OCI-LY3 (cell line): ENCODE data around the gene PINLYP.
"Not testable (repeated sequence)": the region's sequence is repeated elsewhere in the genome, so short reads cannot be mapped to it uniquely, and the experiment has no call there.

Source experiments
- H2AFZ ChIP-seq: fragments of 200-600, 300-600 bp; shearing (Covaris generic); 2 replicates; pipeline ENCODE4 v1.6.0; 2014; ENCODE audit warnings: antibody characterized with exemption, low read depth, low read length
- H3K27ac ChIP-seq: fragments of 200-600, 300-600 bp; sonication (generic); 2 replicates; pipeline ENCODE4 v1.5.1; 2014; ENCODE audit warnings: mild to moderate bottlenecking, low read length, moderate library complexity, mixed read lengths
- H3K27me3 ChIP-seq: fragments of 200-600, 300-600 bp; sonication (generic); 2 replicates; pipeline ENCODE4 v1.6.1; 2014; ENCODE audit warnings: low read depth, low read length, mixed read lengths
- H3K36me3 ChIP-seq: fragments of 200-600, 300-600 bp; sonication (generic); replicated peaks from 2 replicates; pipeline ENCODE3; 2014; ENCODE audit warnings: low read depth, low read length, mixed read lengths
- H3K4me1 ChIP-seq: fragments of 300-600, 200-600 bp; sonication (generic); 2 replicates; pipeline ENCODE4 v1.6.1; 2014; ENCODE audit warnings: low read length, mixed read lengths
- H3K4me2 ChIP-seq: fragments of 200-600, 300-600 bp; sonication (generic); 2 replicates; pipeline ENCODE4 v1.6.1; 2014; ENCODE audit warnings: low read length, mixed read lengths
- H3K4me3 ChIP-seq: fragments of 300-600, 200-600 bp; sonication (generic); 2 replicates; pipeline ENCODE4 v1.5.1; 2014; ENCODE audit warnings: antibody characterized with exemption, mild to moderate bottlenecking, low read length, moderate library complexity
- H3K79me2 ChIP-seq: fragments of 300-600, 200-600 bp; shearing (Covaris generic); 2 replicates; pipeline ENCODE4 v1.6.1; 2014; ENCODE audit warnings: mild to moderate bottlenecking, low read length, mixed read lengths
- H3K9ac ChIP-seq: fragments of 300-600, 200-600 bp; shearing (Covaris generic); 2 replicates; pipeline ENCODE4 v1.6.0; 2014; ENCODE audit warnings: mild to moderate bottlenecking, low read length, moderate library complexity
- H3K9me3 ChIP-seq: fragments of 200-600, 300-600 bp; shearing (Covaris generic); 2 replicates; pipeline ENCODE4 v1.6.1; 2014; ENCODE audit warnings: low read length, mixed read lengths; ENCODE audit not compliant: insufficient read depth
- H4K20me1 ChIP-seq: fragments of 200-600, 300-600 bp; sonication (generic); 2 replicates; pipeline ENCODE4 v1.6.1; 2016; ENCODE audit warnings: low read length, mixed read lengths; ENCODE audit not compliant: insufficient read depth
- CTCF ChIP-seq: fragments of 200-600, 300-600 bp; sonication (generic); IDR thresholded peaks from 2 replicates; pipeline ENCODE4 v1.5.1; 2014; ENCODE audit warnings: antibody characterized with exemption, low read length, low read depth
- EZH2phosphoT487 ChIP-seq: fragments of 200-600 bp; shearing (Covaris generic); IDR thresholded peaks from 2 replicates; pipeline ENCODE4 v1.6.1; 2018; ENCODE audit warnings: antibody characterized with exemption, mixed run types, low read depth

The PINLYP gene

GRCh38 chr19:43545981-43546380 lies 29.6 kb upstream of the PINLYP start:
- no peaks in the 10 kb centered on the region for H3K27me3 ChIP-seq
- no peaks in the 10 kb centered on the region for H3K9me3 ChIP-seq
- no peak for TF ChIP-seq EZH2phosphoT487
- no peak for TF ChIP-seq CTCF
- H3K27ac ChIP-seq, result no peak overlapping the region
- no peak overlapping the region for H3K4me2 ChIP-seq
- H3K9ac ChIP-seq, result no peak overlapping the region
- no peaks in the 10 kb centered on the region for H3K79me2 ChIP-seq
- H3K36me3 ChIP-seq, result peaks cover 27% of the 10 kb centered on the region
- H4K20me1 ChIP-seq, result no peaks in the 10 kb centered on the region
- no peaks in the 10 kb centered on the region for H3K4me1 ChIP-seq
- no peak overlapping the region for H3K4me3 ChIP-seq
- no peak overlapping the region for H2AFZ ChIP-seq

- H3K4me1 ChIP-seq, result no peaks in the 10 kb centered on the region
- no peak overlapping the region for H3K4me2 ChIP-seq
- H3K4me3 ChIP-seq, result no peak overlapping the region
- H3K36me3 ChIP-seq, result peaks cover 30% of the 10 kb centered on the region
- no peak overlapping the region for H3K9ac ChIP-seq
- no peak overlapping the region for H3K27ac ChIP-seq
- H4K20me1 ChIP-seq, result no peaks in the 10 kb centered on the region
- TF ChIP-seq EZH2phosphoT487 (no peak), CTCF (no peak)
- no peaks in the 10 kb centered on the region for H3K9me3 ChIP-seq
- H2AFZ ChIP-seq, result no peak overlapping the region
- H3K79me2 ChIP-seq, result no peaks in the 10 kb centered on the region
- no peaks in the 10 kb centered on the region for H3K27me3 ChIP-seq
These were observed 29.0 kb upstream of the PINLYP start for GRCh38 chr19:43546581-43546980.

- peaks cover 29% of the 10 kb centered on the region for H3K36me3 ChIP-seq
- H3K4me2 ChIP-seq, H2AFZ ChIP-seq, H3K27ac ChIP-seq, H3K27me3 ChIP-seq, H3K9me3 ChIP-seq, H4K20me1 ChIP-seq, H3K4me1 ChIP-seq, H3K9ac ChIP-seq, H3K4me3 ChIP-seq, H3K79me2 ChIP-seq: not testable (repeated sequence)
These were observed 27.7 kb upstream of the PINLYP start for GRCh38 chr19:43547926-43548325.

DNA sequence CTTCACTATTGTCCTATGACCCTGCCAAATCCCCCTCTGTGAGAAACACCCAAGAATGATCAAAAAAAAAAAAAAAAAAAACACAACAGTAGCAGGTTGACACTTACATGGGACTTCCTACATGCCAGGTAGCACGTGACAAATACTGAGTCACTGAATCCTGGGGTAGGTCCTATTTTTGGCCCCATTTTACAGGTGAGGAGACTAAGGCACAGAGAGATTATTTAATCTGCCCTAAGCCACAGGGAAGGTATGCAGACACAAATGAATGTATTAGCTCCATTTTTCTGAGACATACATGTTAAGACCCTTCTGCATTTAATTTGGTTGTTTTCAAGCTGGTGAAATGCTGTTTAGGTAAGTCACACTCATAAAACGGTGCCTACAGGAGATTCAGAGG lies 26.9 kb upstream of the PINLYP start:
- H2AFZ ChIP-seq, result no peak overlapping the region
- TF ChIP-seq EZH2phosphoT487, result no peak
- TF ChIP-seq CTCF, result no peak
- no peak overlapping the region for H3K4me3 ChIP-seq
- no peak overlapping the region for H3K9ac ChIP-seq
- no peaks in the 10 kb centered on the region for H3K27me3 ChIP-seq
- no peaks in the 10 kb centered on the region for H3K79me2 ChIP-seq
- no peak overlapping the region for H3K4me2 ChIP-seq
- H3K36me3 ChIP-seq, result peaks cover 34% of the 10 kb centered on the region
- H4K20me1 ChIP-seq, result no peaks in the 10 kb centered on the region
- no peak overlapping the region for H3K27ac ChIP-seq
- no peaks in the 10 kb centered on the region for H3K4me1 ChIP-seq
- no peaks in the 10 kb centered on the region for H3K9me3 ChIP-seq
